IPS DF 4.7 (cell line): ENCODE data around the gene ACTMAP.

Experiments
- DNase-seq: peaks from one replicate; pipeline ENCODE4 v3.0.0-alpha.2; 2013; ENCODE audit warnings: low spot score; ENCODE audit errors: extremely low read depth

ACTMAP gene

DNA sequence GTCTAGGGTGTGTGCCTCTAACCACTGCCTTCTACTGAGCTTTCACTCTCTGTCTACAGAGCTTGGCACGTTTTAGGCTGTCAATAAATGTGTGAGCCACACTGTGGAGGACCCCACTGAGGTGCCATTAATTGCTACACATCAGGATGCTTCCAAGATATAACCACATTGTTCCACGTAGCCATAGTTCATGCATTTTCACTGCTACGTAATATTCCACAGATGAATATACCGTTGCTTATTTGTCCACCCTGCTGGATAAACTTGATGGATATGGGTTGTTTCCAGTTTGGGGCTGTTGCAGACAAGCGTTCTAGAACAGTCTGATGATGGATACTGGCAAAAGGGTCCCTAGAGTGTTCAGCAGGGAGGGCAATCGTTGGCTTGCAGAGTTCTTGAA is 48.5 kb downstream of the ACTMAP start:
- no peak for DNase-seq

DNA sequence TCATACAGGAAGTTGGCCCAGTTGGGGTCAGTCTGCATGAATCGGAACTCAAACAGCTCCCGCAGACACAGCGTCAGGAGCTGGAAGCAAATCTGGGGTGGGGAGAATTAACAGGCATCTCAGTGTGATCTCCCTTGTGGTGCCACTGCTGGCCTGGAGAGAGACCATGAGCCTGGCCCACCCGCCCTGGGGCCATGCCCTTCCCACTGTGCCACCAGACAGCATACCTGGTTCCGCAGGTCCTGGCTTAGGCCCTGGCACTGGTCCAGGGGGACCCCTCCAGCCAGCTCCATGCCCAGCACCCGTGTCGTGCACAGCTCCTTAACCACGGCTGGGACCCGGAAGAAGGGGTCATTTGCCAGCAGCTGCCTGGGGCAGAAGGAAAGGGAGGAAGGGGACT is 50.2 kb downstream of the ACTMAP start:
- DNase-seq = no peak

DNA sequence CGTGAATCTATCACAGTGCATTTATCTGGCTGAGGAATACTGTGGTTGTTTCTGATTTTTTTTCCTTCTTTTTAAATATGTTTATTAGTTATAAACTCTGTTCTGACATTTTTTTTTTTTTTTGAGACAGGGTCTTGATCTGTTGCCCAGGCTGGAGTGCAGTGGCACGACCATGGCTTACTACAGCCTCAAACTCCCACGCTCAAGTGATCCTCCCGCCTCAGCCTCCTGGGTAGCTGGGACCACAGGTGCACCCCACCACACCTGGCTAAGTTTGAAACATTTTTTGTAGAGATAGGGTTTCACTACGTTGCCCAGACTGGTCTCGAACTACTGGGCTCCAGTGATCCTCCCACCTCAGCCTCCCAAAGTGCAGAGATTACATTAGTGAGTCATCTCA is 53.3 kb downstream of the ACTMAP start:
- no peak for DNase-seq

DNA sequence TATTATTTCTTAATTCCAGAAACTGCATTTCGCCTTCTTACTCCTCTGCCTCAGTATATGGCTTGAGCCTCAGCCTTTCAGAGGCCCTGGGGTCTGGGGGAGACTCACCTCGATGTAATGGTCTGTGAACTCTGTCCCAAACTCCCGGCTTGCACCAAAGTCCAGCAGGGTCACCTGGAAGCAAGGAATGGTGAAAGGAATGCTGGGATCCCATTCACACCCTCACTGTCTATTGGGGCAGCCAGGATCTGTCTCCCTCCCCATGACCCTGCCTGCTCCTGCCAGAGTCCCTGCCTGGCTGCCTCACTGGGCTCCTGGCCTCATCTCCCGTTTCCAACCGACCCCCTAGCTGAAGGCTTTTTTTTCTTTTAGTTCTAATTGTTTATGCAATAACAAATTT is 54.4 kb downstream of the ACTMAP start:
- DNase-seq = no peak

GRCh38 chr19:40693896-40694295 is 56.4 kb downstream of the ACTMAP start:
- no peak for DNase-seq

DNA sequence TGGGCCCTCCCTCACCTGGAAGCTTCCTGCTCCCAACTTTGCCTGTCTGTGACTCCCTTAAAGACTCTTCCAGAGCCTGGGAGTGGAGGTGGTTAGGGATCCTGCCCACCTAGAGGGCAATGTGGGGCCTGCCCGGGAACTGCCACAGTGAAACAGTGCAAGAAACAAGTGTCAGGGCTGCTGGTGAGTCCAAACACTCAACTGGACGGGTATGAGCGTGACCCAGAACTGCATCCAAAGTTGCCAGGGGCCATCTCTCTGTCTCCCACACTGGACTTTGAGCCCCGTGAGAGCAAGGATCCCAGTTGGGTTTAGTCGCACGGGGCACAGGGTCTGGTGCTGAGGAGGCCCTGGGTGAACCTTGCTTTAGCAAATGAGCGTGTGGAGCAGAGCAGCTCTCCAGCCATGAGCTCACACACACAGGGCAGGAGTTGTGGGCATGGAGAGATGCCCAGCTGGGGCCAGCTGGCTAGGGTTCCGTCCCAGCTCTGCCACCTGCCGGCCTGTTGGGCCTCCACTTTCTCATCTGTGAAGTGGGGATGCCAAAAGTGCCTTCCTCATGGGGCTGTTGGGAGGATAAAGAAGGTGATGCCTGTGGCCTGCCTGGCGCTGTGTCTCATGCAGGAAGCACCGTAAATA is 57.0 kb downstream of the ACTMAP start:
- DNase-seq = no peak

- DNase-seq = no peak
Observed at GRCh38 chr19:40692212-40692551, 58.1 kb downstream of the ACTMAP start.

DNA sequence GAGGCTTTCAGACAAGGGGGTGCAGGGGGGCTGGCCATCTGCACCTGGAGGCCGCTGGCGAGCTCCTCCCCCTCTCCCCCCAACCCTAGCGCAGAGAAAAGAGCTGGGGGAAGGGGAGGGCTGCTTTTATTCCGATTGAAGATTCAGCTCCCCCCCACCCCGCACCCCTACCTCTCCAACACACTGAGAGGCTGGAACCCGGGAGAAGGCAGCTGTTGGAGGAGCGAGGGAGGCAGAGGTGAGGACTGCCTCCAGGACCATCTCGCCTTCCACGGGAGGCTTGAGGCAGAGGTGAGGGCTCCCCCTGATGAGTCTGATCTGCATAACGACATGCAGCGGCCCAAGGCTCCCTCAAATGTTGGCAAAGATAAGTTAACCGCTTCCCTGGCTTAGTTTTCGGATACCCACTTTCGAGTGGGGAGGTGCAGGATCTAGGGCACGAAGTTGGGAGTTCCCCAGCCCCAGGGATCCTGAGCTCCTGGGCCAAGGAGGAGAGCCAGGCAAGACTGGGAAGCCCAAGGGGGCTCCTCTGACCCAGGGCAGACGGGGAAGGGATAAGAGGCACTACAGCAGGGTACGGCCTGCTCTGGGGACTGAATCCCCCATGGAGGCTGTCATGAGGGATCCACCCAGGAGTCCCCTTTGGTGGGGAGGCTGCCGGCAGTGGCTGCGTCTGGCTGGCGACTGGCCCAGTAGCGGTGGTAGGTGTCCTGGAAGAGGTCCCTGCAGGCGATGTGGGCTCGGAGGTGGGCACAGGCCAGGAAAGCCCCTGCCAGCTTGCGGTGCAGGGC is 58.7 kb downstream of the ACTMAP start:
- DNase-seq = no peak
